Dermis blood vessel endothelial cell (primary cell): ENCODE data around the gene EMC7. TPM values are rescaled to one million over a fixed set of nuclear protein-coding genes. Genes with fewer than 3 reads are reported as not detected.
"Not testable (repeated sequence)": the region's sequence is repeated elsewhere in the genome, so short reads cannot be mapped to it uniquely, and the experiment has no call there.

Source experiments
- DNase-seq: peaks from one replicate; pipeline ENCODE4 v3.0.0; 2010
- total RNA-seq: library from RNA; depleted of rRNA; stranded (reverse); fragments of >200 nt; gene quantifications from 2 replicates; pipeline ENCODE4 v1.2.3, GENCODE V29; 2014

Gene EMC7
- total RNA-seq, 1 donor from 2014 or later, result 23.7 TPM

GRCh38 chr15:34084086-34084485 lies 17.6 kb downstream of the EMC7 start:
- DNase-seq, result no peak

GRCh38 chr15:34079904-34080303 lies 21.8 kb downstream of the EMC7 start:
- no peak for DNase-seq

- DNase-seq, result no peak
Observed at GRCh38 chr15:34078900-34079299, 22.8 kb downstream of the EMC7 start.

- no peak for DNase-seq
Observed at GRCh38 chr15:34076785-34077184, 24.9 kb downstream of the EMC7 start.

- DNase-seq, result no peak
Observed at GRCh38 chr15:34070003-34070402, 31.7 kb downstream of the EMC7 start.

GRCh38 chr15:34065941-34066340 lies 35.7 kb downstream of the EMC7 start:
- DNase-seq, result no peak

- no peak for DNase-seq
Observed at GRCh38 chr15:34065261-34065660, 36.4 kb downstream of the EMC7 start.

GRCh38 chr15:34064438-34064837 lies 37.2 kb downstream of the EMC7 start:
- DNase-seq, result peak; percentile 44

GRCh38 chr15:34059946-34060345 lies 41.7 kb downstream of the EMC7 start:
- no peak for DNase-seq

GRCh38 chr15:34059476-34059875 lies 42.2 kb downstream of the EMC7 start:
- DNase-seq, result no peak

- DNase-seq, result no peak
Observed at GRCh38 chr15:34056911-34057310, 44.8 kb downstream of the EMC7 start.

- peak; percentile 77 for DNase-seq
Observed at GRCh38 chr15:34055868-34056595, 45.6 kb downstream of the EMC7 start.

GRCh38 chr15:34054081-34054707 lies 47.5 kb downstream of the EMC7 start:
- no peak for DNase-seq

GRCh38 chr15:34050385-34050784 lies 51.3 kb downstream of the EMC7 start:
- DNase-seq, result not testable (repeated sequence)

- DNase-seq, result no peak
Observed at GRCh38 chr15:34049112-34049511, 52.5 kb downstream of the EMC7 start.

- no peak for DNase-seq
Observed at GRCh38 chr15:34047893-34048775, 53.5 kb downstream of the EMC7 start.

GRCh38 chr15:34046471-34047145 lies 55.1 kb downstream of the EMC7 start:
- no peak for DNase-seq

GRCh38 chr15:34043813-34044212 lies 57.8 kb downstream of the EMC7 start:
- DNase-seq, result no peak

- no peak for DNase-seq
Observed at GRCh38 chr15:34043391-34043790, 58.3 kb downstream of the EMC7 start.

- DNase-seq, result no peak
Observed at GRCh38 chr15:34039790-34040113, 61.9 kb downstream of the EMC7 start.

GRCh38 chr15:34038871-34039789 lies 62.5 kb downstream of the EMC7 start, which contains the start of gene AVEN:
AVEN (minus strand) TSS chr15:34039204; CDS start chr15:34039046, 158 bp downstream.
- peak; percentile 57 for DNase-seq
